GM12873 (cell line): ENCODE results near the gene LSM4.

Experiments
- TF ChIP-seq, protein P1 (sequence below): IDR thresholded peaks from 2 replicates; pipeline ENCODE4 v1.5.1; 2012; ENCODE audit warnings: low read depth, mild to moderate bottlenecking, moderate library complexity, low read length, control low read depth; ENCODE audit not compliant: insufficient read depth; ENCODE audit errors: missing control alignments

Gene LSM4

DNA sequence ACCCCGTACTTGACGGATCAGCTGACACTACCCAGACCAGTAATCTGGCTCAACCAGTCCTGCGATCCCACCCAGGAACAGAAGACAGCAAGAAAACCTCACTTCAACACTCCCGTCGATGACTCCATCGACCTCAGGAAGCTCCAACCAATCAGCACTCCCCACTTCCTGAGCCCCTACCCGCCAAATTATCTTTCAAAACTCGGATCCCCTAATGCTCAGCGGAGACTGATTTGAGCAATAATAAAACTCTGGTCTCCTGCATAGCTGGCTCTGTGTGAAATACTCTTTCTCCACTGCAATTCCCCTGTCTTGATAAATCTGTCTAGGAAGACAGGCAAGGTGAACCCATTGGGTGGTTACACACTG lies 1.2 kb downstream of the LSM4 start:
- TF ChIP-seq, protein P1, sequence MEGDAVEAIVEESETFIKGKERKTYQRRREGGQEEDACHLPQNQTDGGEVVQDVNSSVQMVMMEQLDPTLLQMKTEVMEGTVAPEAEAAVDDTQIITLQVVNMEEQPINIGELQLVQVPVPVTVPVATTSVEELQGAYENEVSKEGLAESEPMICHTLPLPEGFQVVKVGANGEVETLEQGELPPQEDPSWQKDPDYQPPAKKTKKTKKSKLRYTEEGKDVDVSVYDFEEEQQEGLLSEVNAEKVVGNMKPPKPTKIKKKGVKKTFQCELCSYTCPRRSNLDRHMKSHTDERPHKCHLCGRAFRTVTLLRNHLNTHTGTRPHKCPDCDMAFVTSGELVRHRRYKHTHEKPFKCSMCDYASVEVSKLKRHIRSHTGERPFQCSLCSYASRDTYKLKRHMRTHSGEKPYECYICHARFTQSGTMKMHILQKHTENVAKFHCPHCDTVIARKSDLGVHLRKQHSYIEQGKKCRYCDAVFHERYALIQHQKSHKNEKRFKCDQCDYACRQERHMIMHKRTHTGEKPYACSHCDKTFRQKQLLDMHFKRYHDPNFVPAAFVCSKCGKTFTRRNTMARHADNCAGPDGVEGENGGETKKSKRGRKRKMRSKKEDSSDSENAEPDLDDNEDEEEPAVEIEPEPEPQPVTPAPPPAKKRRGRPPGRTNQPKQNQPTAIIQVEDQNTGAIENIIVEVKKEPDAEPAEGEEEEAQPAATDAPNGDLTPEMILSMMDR = no peak

GRCh38 chr19:18320865-18321733 lies 1.8 kb downstream of the LSM4 start:
- TF ChIP-seq, protein P1 = no peak

DNA sequence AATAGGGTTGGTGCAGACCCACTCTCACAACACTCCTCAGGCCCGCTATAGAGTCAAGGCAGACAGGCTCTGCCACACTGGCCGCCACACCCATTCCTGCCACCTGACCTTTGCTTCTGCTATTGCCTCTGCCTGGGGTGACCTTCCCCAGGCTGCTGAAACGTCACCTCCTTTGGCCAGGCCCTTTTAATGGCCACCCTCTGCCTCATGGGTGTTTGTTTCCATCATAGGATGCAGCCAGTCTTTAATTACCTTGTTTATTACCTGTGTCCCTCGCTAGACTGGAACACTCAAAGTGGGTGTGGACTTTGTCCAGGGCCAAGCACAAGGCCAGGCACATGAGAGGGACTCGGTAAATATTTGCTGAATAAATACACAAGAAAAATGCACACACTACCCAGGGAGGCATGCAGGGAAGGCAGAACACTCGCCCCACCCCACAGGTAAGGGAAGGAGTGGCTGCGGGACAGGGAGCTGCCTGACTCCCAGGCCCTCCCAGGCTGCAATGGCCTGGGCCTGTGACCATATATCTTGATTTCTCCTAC lies 3.2 kb downstream of the LSM4 start:
- TF ChIP-seq, protein P1 = no peak

GRCh38 chr19:18317961-18318800 lies 4.7 kb downstream of the LSM4 start:
- TF ChIP-seq, protein P1 = no peak

DNA sequence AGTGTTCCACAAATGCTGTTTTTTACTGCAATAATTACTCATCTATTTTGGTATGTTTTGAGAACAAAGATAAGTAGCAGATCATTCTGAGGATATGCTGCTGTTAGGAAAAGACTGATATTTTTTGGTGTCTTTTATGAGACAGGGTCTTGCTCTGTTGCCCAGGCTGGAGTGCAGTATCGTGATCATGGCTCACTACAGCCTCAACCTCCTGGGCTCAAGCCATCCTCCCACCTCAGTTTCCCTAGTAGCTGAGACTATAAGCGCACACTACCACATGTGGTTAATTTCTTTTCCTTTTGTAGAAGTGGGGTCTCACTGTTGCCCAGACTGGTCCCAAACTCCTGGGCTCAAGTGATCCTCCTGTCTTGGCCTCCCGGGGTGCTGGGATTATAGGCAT lies 9.5 kb downstream of the LSM4 start:
- TF ChIP-seq, protein P1 = no peak

DNA sequence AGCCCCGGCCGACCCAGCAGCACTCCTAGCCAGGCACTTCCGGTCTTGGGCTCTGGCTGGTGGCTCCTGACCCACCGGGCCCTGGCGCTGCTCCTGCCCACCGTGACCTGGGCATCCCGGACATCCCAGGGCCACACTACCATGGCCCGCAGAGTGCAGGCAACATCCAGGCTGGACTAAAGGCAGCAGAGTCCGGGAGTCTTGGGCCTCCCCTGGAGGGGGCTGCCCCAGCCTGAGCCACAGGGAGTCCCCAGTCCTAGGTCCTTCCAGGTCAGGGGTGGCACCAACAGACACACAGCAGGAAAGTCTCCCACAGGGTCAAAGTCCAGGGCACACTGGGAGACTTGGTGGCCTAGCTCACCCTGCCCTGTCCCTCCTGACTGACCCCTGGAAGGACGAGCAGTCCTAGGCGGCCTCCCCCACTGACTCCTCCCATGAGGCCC lies 10.8 kb downstream of the LSM4 start:
- TF ChIP-seq, protein P1 = no peak
